Endothelial cell of umbilical vein (primary cell): ENCODE measurements around the gene FAM222B. TPM values are rescaled to one million over a fixed set of nuclear protein-coding genes. Genes with fewer than 3 reads are reported as not detected.

ENCODE experiments used
- BruUV-seq: library from RNA; stranded (reverse); fragments of 400-500 nt; replicated peaks from 2 replicates; lab custom pipeline; 2021; lab: Mats Ljungman, UMichigan
- CTCF ChIA-PET: fragments of 300-600, 350-600 bp; sonication (Branson Sonifier 250); formaldehyde crosslinking; loops from one replicate; lab custom pipeline; 2021; ENCODE audit warnings: antibody characterized with exemption, inconsistent platforms; lab: Charles Lee
- POLR2A ChIA-PET: fragments of 300-600, 350-600 bp; sonication (Branson Sonifier 250); formaldehyde crosslinking; loops from one replicate; lab custom pipeline; 2021; ENCODE audit warnings: antibody characterized with exemption, inconsistent platforms; lab: Charles Lee
- DNase-seq: peaks from one replicate; pipeline ENCODE4 v3.0.0-alpha.2; 2011; ENCODE audit warnings: low read depth, low spot score
- FAIRE-seq: peaks from 2 replicates; lab custom pipeline; 2011; peaks lifted over from hg19 to GRCh38; lab: Jason Lieb, UNC
- H2AFZ ChIP-seq: 2 replicates; pipeline ENCODE4 v1.6.0; 2012; ENCODE audit warnings: low read depth, low read length, control low read depth, inconsistent platforms
- H3K27ac ChIP-seq: 2 replicates; pipeline ENCODE4 v1.5.1; 2011; ENCODE audit warnings: low read depth, mild to moderate bottlenecking, control low read depth, low read length, moderate library complexity; ENCODE audit not compliant: insufficient read depth
- H3K27me3 ChIP-seq, 2 experiments: 2 replicates each; pipeline versions ENCODE4 v1.6.0 to v1.6.1; 2011; ENCODE audit warnings: low read length in 2 of 2, mixed read lengths in 1 of 2; ENCODE audit not compliant: control insufficient read depth in 2 of 2, insufficient read depth in 2 of 2
- H3K36me3 ChIP-seq, 2 experiments: 2 replicates in 1 of 2; 3 replicates in 1 of 2; pipeline ENCODE4 v1.5.1; 2011; ENCODE audit warnings: low read length in 2 of 2, mild to moderate bottlenecking in 1 of 2, moderate library complexity in 1 of 2; ENCODE audit not compliant: control insufficient read depth in 2 of 2, insufficient read depth in 2 of 2; ENCODE audit errors: extremely low read depth in 1 of 2
- H3K4me1 ChIP-seq: 3 replicates; pipeline ENCODE4 v1.5.1; 2011; ENCODE audit warnings: mild to moderate bottlenecking, low read length; ENCODE audit not compliant: control insufficient read depth, insufficient read depth; ENCODE audit errors: extremely low read depth
- H3K4me2 ChIP-seq: 2 replicates; pipeline ENCODE4 v1.6.1; 2011; ENCODE audit warnings: low read length, control low read depth, mixed read lengths; ENCODE audit not compliant: insufficient read depth
- H3K4me3 ChIP-seq, 3 experiments: fragments of 200-600 bp in 1 of 3; sonication (generic), shearing (Covaris generic) in 1 of 3; replicated peaks in 1 of 3; 2 replicates each; pipeline ENCODE4 v1.5.1; 2011 to 2016; ENCODE audit warnings: control low read depth in 3 of 3, low read length in 3 of 3, mild to moderate bottlenecking in 2 of 3, inconsistent platforms in 1 of 3, low read depth in 1 of 3, moderate library complexity in 1 of 3; ENCODE audit not compliant: insufficient read depth in 1 of 3
- H3K79me2 ChIP-seq: 2 replicates; pipeline ENCODE4 v1.6.0; 2012; ENCODE audit warnings: low read length, inconsistent platforms; ENCODE audit not compliant: control insufficient read depth, insufficient read depth
- H3K9ac ChIP-seq: replicated peaks from 2 replicates; pipeline ENCODE3; 2011; ENCODE audit warnings: low read length, control low read depth; ENCODE audit not compliant: insufficient read depth; ENCODE audit errors: extremely low read depth
- H3K9me1 ChIP-seq: replicated peaks from 3 replicates; pipeline ENCODE4 v1.6.0; 2011; ENCODE audit warnings: mild to moderate bottlenecking, low read length; ENCODE audit not compliant: control insufficient read depth, insufficient read depth; ENCODE audit errors: extremely low read depth
- H3K9me3 ChIP-seq: replicated peaks from 2 replicates; pipeline ENCODE4 v1.5.1; 2012; ENCODE audit warnings: low read length, inconsistent platforms; ENCODE audit not compliant: control insufficient read depth, insufficient read depth
- H4K20me1 ChIP-seq: replicated peaks from 2 replicates; pipeline ENCODE3; 2011; ENCODE audit warnings: mild to moderate bottlenecking, low read length; ENCODE audit not compliant: control insufficient read depth, insufficient read depth; ENCODE audit errors: extremely low read depth
- CTCF ChIP-seq, 2 donors: IDR thresholded peaks; 1 replicate in 1 of 2; 2 replicates in 1 of 2; pipeline ENCODE4 v1.5.1; 2011; ENCODE audit warnings: low read length in 2 of 2, mild to moderate bottlenecking in 2 of 2, moderate library complexity in 2 of 2, control low read depth in 1 of 2, inconsistent platforms in 1 of 2, low read depth in 1 of 2; ENCODE audit not compliant: insufficient read depth in 1 of 2; ENCODE audit errors: extremely low read depth in 1 of 2
- EZH2 ChIP-seq: IDR thresholded peaks from 2 replicates; pipeline ENCODE4 v1.6.1; 2012; ENCODE audit warnings: borderline replicate concordance, low read depth, mild to moderate bottlenecking, moderate library complexity, low read length, inconsistent platforms; ENCODE audit not compliant: severe bottlenecking
- FOS ChIP-seq: IDR thresholded peaks from 2 replicates; pipeline ENCODE4 v1.6.1; 2011; ENCODE audit warnings: mild to moderate bottlenecking, low read length, moderate library complexity, borderline replicate concordance; ENCODE audit not compliant: insufficient read depth
- GATA2 ChIP-seq: IDR thresholded peaks from 2 replicates; pipeline ENCODE4 v1.7.0; 2011; ENCODE audit warnings: low read depth, mild to moderate bottlenecking, moderate library complexity, mixed read lengths, low read length; ENCODE audit not compliant: insufficient read length, insufficient read depth
- JUN ChIP-seq: IDR thresholded peaks from 2 replicates; pipeline ENCODE4 v1.6.1; 2011; ENCODE audit warnings: borderline replicate concordance, low read depth; ENCODE audit not compliant: insufficient read length, insufficient read depth
- MYC ChIP-seq: IDR thresholded peaks from one replicate; pipeline ENCODE4 v1.6.1; 2011; ENCODE audit warnings: mild to moderate bottlenecking, low read depth, low read length
- POLR2A ChIP-seq: IDR thresholded peaks from 2 replicates; pipeline ENCODE4 v1.6.1; 2012; ENCODE audit warnings: low read depth, mild to moderate bottlenecking, control low read depth, low read length
- POLR2AphosphoS5 ChIP-seq: IDR thresholded peaks from 2 replicates; pipeline ENCODE4 v1.6.1; 2012; ENCODE audit warnings: low read depth, mild to moderate bottlenecking, control low read depth, low read length, moderate library complexity; ENCODE audit not compliant: insufficient read depth
- dilution Hi-C: fragments of 300-500 bp; cut with MboI; formaldehyde crosslinking; loops from one replicate; pipeline ENCODE4 v1.15.0; 2019; ENCODE audit warnings: low sequenced_read_pairs; ENCODE audit not compliant: extremely low pct_ligation_motif_present
- intact Hi-C: fragments of 100-400 bp; cut with micrococcal nuclease; formaldehyde crosslinking; loops from one replicate; pipeline ENCODE4 v1.10.0; 2022
- polyA plus RNA-seq, 4 experiments: library from polyadenylated mRNA; depleted of rRNA in 3 of 4; stranded (reverse) in 3 of 4; unstranded in 1 of 4; fragments of >200 nt; gene quantifications; 2 replicates each; pipeline versions ENCODE4 v1.2.1 to v1.2.3, GENCODE V29; 2011 to 2012; ENCODE audit warnings: missing spikeins in 1 of 4
- total RNA-seq: library from RNA; stranded (reverse); gene quantifications from 2 replicates; pipeline ENCODE4 v1.2.3, GENCODE V29; 2021
- TF ChIP-seq, protein P1 (sequence below): IDR thresholded peaks from 2 replicates; pipeline ENCODE4 v1.6.1; 2011; ENCODE audit not compliant: insufficient read depth, insufficient read length

FAM222B gene
- total and polyA plus RNA-seq, 2 donors (not counting 3 experiments of a cell fraction or from before 2014, with no cell fraction given): 21.1 to 30.6 TPM

DNA sequence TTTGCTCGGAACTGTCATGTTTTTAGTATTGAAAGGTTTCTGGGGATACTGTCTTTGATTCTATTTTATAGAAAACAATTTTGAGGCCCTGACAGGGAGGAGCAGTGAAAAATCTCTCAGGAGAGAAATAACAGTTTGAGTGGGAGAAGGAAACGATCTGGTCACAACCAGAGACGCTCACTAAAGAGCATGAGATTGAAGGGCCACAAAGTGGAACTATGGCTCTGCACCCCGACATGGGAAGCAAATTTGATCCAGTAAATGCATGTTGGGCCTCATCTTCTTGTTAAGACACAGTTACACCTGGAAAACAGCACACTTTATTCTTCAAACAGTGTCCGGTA, 12.7 kb upstream of the FAM222B start:
- Histone ChIP-seq H3K9me3 (no peaks in the 10 kb centered on the region), H3K27ac (peak overlapping the region; percentile 10), H3K4me2 (peak overlapping the region; percentile 72), H3K9ac (peak overlapping the region; percentile 64), H3K79me2 (peaks cover 10% of the 10 kb centered on the region), H3K36me3 (peaks cover 13 to 14% of the 10 kb centered on the region in 2 experiments), H3K27me3 (no peaks in the 10 kb centered on the region), H2AFZ (peak overlapping the region; percentile 85), H3K4me1 (peaks cover 12% of the 10 kb centered on the region), H3K4me3 (peak overlapping the region; percentile 21 to 65 (median 43)), H4K20me1 (no peaks in the 10 kb centered on the region), H3K9me1 (no peaks in the 10 kb centered on the region)
- POLR2A ChIA-PET: no interaction called here
- TF ChIP-seq POLR2A: no peak
- TF ChIP-seq GATA2: no peak
- TF ChIP-seq, protein P1, sequence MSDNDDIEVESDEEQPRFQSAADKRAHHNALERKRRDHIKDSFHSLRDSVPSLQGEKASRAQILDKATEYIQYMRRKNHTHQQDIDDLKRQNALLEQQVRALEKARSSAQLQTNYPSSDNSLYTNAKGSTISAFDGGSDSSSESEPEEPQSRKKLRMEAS: no peak
- TF ChIP-seq POLR2AphosphoS5: no peak
- TF ChIP-seq CTCF (IDR thresholded peaks at IDR 0.05; ENCODE audit: extremely low read depth in 1 of 2, insufficient read depth in 1 of 2, low read depth in 1 of 2, low read length in 2 of 2): no peak
- no peak for TF ChIP-seq FOS
- TF ChIP-seq MYC: no peak
- no peak for TF ChIP-seq JUN
- TF ChIP-seq EZH2: no peak
- FAIRE-seq (no peak), DNase-seq (no peak)
- CTCF ChIA-PET: interaction anchor here (0.9 to 2.1 kb wide), 4 partner anchors 16 to 128 kb away, joined by 3 to 8 read pairs (median 4); no protein-coding TSS in a partner anchor
- dilution Hi-C loops: no loop called here
- TSS peak; percentile 81 for BruUV-seq
- intact Hi-C loops: loop anchor here (2.0 kb wide), 1 partner anchor 47 kb away; no protein-coding TSS in a partner anchor
